ENCODE data around the gene ANKRD66. TPM values are rescaled to one million over a fixed set of nuclear protein-coding genes. Genes with fewer than 3 reads are reported as not detected.
"Not testable (repeated sequence)": the region's sequence is repeated elsewhere in the genome, so short reads cannot be mapped to it uniquely, and the experiment has no call there.

ANKRD66 gene
- total RNA-seq, 1 experiment from 2014 or later = not detected

DNA sequence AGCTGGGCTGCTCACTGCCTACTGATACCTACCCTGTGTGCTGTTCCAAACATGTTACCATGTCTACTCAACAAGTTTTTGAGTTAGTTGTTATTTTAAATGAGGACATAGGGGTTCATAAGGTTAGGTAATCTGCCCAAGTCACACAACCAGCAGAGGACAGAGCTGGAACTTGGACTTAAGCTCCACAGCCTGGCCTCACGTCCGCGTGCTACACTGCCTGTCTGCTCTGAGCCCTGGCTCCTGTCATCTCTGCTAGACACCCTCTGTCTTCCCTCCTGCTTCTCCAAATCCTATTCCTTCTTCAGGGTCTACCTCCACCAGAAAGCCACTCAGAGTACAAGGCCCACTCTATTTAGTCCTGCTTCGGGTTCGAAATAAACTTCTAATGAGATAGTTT is 18.2 kb downstream of the ANKRD66 start:
- H3K27me3 Mint-ChIP-seq (ENCODE audit: insufficient read depth, unreplicated experiment) = no peaks in the 10 kb centered on the region
- CTCF ChIA-PET = interaction anchor here (1.1 kb wide), 1 partner anchor 12 kb away, joined by 5 read pairs; no protein-coding TSS in a partner anchor
- TF ChIP-seq, protein P1, sequence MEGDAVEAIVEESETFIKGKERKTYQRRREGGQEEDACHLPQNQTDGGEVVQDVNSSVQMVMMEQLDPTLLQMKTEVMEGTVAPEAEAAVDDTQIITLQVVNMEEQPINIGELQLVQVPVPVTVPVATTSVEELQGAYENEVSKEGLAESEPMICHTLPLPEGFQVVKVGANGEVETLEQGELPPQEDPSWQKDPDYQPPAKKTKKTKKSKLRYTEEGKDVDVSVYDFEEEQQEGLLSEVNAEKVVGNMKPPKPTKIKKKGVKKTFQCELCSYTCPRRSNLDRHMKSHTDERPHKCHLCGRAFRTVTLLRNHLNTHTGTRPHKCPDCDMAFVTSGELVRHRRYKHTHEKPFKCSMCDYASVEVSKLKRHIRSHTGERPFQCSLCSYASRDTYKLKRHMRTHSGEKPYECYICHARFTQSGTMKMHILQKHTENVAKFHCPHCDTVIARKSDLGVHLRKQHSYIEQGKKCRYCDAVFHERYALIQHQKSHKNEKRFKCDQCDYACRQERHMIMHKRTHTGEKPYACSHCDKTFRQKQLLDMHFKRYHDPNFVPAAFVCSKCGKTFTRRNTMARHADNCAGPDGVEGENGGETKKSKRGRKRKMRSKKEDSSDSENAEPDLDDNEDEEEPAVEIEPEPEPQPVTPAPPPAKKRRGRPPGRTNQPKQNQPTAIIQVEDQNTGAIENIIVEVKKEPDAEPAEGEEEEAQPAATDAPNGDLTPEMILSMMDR (IDR thresholded peaks at IDR 0.05; ENCODE audit: unreplicated experiment) = no peak
- H3K9me3 Mint-ChIP-seq (ENCODE audit: unreplicated experiment) = no peaks in the 10 kb centered on the region
- no peaks in the 10 kb centered on the region for H3K4me1 Mint-ChIP-seq (ENCODE audit: insufficient read depth, unreplicated experiment)
- DNase-seq (ENCODE audit: unreplicated experiment) = no peak
- H3K4me3 Mint-ChIP-seq (ENCODE audit: unreplicated experiment) = no peak overlapping the region
- POLR2A ChIA-PET = no interaction called here
- no peaks in the 10 kb centered on the region for H3K36me3 Mint-ChIP-seq (ENCODE audit: insufficient read depth, unreplicated experiment)
- H3K27ac Mint-ChIP-seq (ENCODE audit: low read depth, unreplicated experiment) = no peak overlapping the region
- intact Hi-C loops (cut with micrococcal nuclease) = no loop called here
- no TSS peak for BruUV-seq (replicated peaks)

DNA sequence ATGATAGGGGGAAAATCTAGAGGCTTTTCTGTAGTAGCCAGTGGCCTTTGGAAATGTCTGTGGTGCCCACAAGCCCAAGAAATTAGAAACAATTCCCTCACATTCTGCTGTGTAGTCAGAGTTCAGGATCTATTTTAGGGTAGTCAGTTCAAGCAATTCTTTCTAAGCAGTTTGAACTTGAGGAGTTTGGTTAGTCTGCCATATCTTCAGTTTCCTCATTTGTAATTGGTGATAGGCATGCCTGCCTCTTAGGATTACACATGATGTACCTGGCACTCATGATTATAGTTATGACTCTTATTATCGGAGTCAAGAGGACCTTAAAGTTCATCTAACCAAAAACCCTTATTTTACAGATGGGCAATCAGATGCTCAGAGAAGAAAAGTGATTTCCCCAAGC is 25.3 kb downstream of the ANKRD66 start:
- ChIA-PET CTCF (interaction anchor here (1.0 to 1.4 kb wide), 3 partner anchors 14 to 275 kb away, joined by 3 to 7 read pairs (median 3); no protein-coding TSS in a partner anchor), POLR2A (no interaction called here)
- H3K27ac Mint-ChIP-seq (ENCODE audit: low read depth, unreplicated experiment) = no peak overlapping the region
- H3K4me1 Mint-ChIP-seq (ENCODE audit: insufficient read depth, unreplicated experiment) = peaks cover 8% of the 10 kb centered on the region
- H3K36me3 Mint-ChIP-seq (ENCODE audit: insufficient read depth, unreplicated experiment) = no peaks in the 10 kb centered on the region
- H3K4me3 Mint-ChIP-seq (ENCODE audit: unreplicated experiment) = no peak overlapping the region
- intact Hi-C loops (cut with micrococcal nuclease) = no loop called here
- no TSS peak for BruUV-seq (replicated peaks)
- TF ChIP-seq, protein P1 (IDR thresholded peaks at IDR 0.05; ENCODE audit: unreplicated experiment) = no peak
- DNase-seq (ENCODE audit: unreplicated experiment) = no peak
- no peaks in the 10 kb centered on the region for H3K27me3 Mint-ChIP-seq (ENCODE audit: insufficient read depth, unreplicated experiment)
- no peaks in the 10 kb centered on the region for H3K9me3 Mint-ChIP-seq (ENCODE audit: unreplicated experiment)

DNA sequence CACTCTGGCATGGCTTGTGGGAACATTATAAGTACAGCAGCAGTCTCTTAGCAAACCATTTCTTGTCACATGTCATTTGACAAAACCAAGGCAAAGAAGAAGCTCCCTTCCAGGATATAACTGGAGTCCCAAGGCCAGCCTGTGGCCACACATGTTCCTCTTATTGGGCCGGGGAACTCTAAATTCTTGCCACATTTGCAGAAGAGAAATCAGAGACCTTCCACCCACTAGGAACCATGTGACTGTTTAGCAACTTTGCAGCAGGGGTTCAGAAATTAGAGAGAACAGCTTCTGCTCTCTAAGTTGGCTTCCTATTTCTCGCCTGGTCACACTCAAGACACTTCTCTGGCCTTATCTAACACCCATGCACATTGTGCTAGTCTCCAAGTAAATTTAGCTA is 26.0 kb downstream of the ANKRD66 start:
- Mint-ChIP-seq H3K4me1 (ENCODE audit: insufficient read depth, unreplicated experiment) (peaks cover 8% of the 10 kb centered on the region), H3K27me3 (ENCODE audit: insufficient read depth, unreplicated experiment) (no peaks in the 10 kb centered on the region), H3K27ac (ENCODE audit: low read depth, unreplicated experiment) (no peak overlapping the region), H3K9me3 (ENCODE audit: unreplicated experiment) (no peaks in the 10 kb centered on the region), H3K36me3 (ENCODE audit: insufficient read depth, unreplicated experiment) (no peaks in the 10 kb centered on the region), H3K4me3 (ENCODE audit: unreplicated experiment) (no peak overlapping the region)
- intact Hi-C loops (cut with micrococcal nuclease) = no loop called here
- TF ChIP-seq, protein P1 (IDR thresholded peaks at IDR 0.05; ENCODE audit: unreplicated experiment) = no peak
- ChIA-PET CTCF (interaction anchor here (1.4 kb wide), 1 partner anchor 14 kb away, joined by 3 read pairs; no protein-coding TSS in a partner anchor), POLR2A (no interaction called here)
- BruUV-seq (replicated peaks) = no TSS peak
- DNase-seq (ENCODE audit: unreplicated experiment) = no peak

DNA sequence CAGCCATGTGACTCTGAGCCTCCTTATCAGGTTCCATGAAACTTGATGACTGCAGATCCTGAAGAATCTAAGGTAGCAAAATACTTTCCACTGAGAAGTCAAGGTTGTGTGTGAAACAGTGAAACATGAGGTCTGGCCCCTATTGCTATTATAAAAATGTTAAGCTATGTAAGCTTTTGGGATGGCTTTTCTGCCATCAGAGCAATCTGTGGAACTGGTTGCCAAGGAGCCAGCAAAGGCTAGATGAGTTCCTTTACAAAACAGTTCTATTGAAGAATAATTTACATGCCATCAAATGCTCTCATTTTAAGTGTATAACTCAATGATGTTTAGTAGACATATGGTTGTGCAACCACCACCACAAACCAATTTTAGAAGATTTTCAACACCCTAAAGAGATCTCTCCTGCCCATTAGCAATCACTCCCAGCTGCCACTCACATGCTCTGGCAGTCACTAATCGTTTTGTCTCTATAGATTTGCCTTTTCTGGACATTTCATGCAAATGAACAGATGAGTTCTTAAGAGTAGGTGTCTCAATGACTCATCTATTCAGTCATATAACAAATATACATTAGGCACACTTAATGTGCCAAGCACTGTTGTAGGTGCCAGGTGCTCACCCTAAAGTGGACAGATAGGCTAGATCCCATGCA is 26.6 kb downstream of the ANKRD66 start:
- Mint-ChIP-seq H3K4me3 (ENCODE audit: unreplicated experiment) (no peak overlapping the region), H3K4me1 (ENCODE audit: insufficient read depth, unreplicated experiment) (peaks cover 8% of the 10 kb centered on the region), H3K36me3 (ENCODE audit: insufficient read depth, unreplicated experiment) (no peaks in the 10 kb centered on the region), H3K9me3 (ENCODE audit: unreplicated experiment) (no peaks in the 10 kb centered on the region), H3K27ac (ENCODE audit: low read depth, unreplicated experiment) (no peak overlapping the region), H3K27me3 (ENCODE audit: insufficient read depth, unreplicated experiment) (no peaks in the 10 kb centered on the region)
- TF ChIP-seq, protein P1 (IDR thresholded peaks at IDR 0.05; ENCODE audit: unreplicated experiment) = no peak
- CTCF ChIA-PET = no interaction called here
- POLR2A ChIA-PET = no interaction called here
- DNase-seq (ENCODE audit: unreplicated experiment) = no peak
- intact Hi-C loops (cut with micrococcal nuclease) = no loop called here
- no TSS peak for BruUV-seq (replicated peaks)

DNA sequence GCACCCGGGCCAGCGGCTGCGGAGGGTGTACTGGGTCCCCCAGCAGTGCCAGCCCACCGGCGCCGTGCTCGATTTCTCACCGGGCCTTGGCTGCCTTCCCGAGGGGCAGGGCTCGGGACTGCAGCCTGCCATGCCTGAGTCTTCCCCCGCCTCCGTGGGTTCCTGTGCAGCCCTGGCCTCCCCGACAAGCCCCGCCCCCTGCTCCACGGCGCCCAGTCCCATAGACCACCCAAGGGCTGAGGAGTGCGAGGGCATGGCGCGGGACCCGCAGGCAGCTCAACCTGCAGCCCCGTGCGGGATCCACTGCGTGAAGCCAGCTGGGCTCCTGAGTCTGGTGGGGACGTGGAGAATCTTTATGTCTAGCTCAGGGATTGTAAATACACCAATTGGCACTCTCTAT is 28.0 kb downstream of the ANKRD66 start:
- CTCF ChIA-PET = interaction anchor here (1.0 kb wide), 1 partner anchor 356 kb away, joined by 5 read pairs; no protein-coding TSS in a partner anchor
- intact Hi-C loops (cut with micrococcal nuclease); H3K9me3 Mint-ChIP-seq (ENCODE audit: unreplicated experiment); H3K36me3 Mint-ChIP-seq (ENCODE audit: insufficient read depth, unreplicated experiment); H3K4me1 Mint-ChIP-seq (ENCODE audit: insufficient read depth, unreplicated experiment); DNase-seq (ENCODE audit: unreplicated experiment); POLR2A ChIA-PET; H3K27me3 Mint-ChIP-seq (ENCODE audit: insufficient read depth, unreplicated experiment); BruUV-seq (replicated peaks); H3K27ac Mint-ChIP-seq (ENCODE audit: low read depth, unreplicated experiment); H3K4me3 Mint-ChIP-seq (ENCODE audit: unreplicated experiment): not testable (repeated sequence)

Data from MCF 10A (cell line).